AG04450 (cell line): ENCODE data around the gene SCN2A. TPM values are rescaled to one million over a fixed set of nuclear protein-coding genes. Genes with fewer than 3 reads are reported as not detected.

Experiments used
- CTCF ChIA-PET: fragments of 300-600, 350-600 bp; formaldehyde crosslinking; extraction: SDS; loops from one replicate; lab custom pipeline; 2022; ENCODE audit warnings: antibody characterized with exemption, inconsistent platforms; lab: Charles Lee
- POLR2A ChIA-PET: fragments of 350-600 bp; formaldehyde crosslinking; extraction: SDS; loops from one replicate; lab custom pipeline; 2021; ENCODE audit warnings: antibody characterized with exemption, inconsistent platforms; lab: Yijun Ruan, JAX
- DNase-seq: peaks from one replicate; pipeline ENCODE4 v3.0.0-alpha.2; 2011; ENCODE audit warnings: low read depth, low spot score
- H3K27ac ChIP-seq: one replicate; pipeline ENCODE4 v1.5.1; 2012; ENCODE audit warnings: low read depth, low read length, control low read depth
- H3K27me3 ChIP-seq: one replicate; pipeline ENCODE4 v1.6.0; 2012; ENCODE audit warnings: low read length; ENCODE audit not compliant: control insufficient read depth, insufficient read depth
- H3K4me3 ChIP-seq: 2 replicates; pipeline ENCODE4 v1.5.1; 2011; ENCODE audit warnings: mild to moderate bottlenecking, low read depth, low read length, control low read depth
- H3K9me3 ChIP-seq: 2 replicates; pipeline ENCODE4 v1.5.1; 2012; ENCODE audit warnings: low read length; ENCODE audit not compliant: control insufficient read depth, insufficient read depth
- CTCF ChIP-seq: IDR thresholded peaks from 2 replicates; pipeline ENCODE4 v1.5.1; 2011; ENCODE audit warnings: low read depth, low read length, control low read depth, inconsistent platforms
- polyA plus RNA-seq: library from polyadenylated mRNA; depleted of rRNA; stranded (reverse); fragments of >200 nt; gene quantifications from 2 replicates; pipeline ENCODE4 v1.2.3, GENCODE V29; 2011

The SCN2A gene
- polyA plus RNA-seq, 1 experiment = 2.5 TPM

- Histone ChIP-seq H3K4me3 (no peak overlapping the region), H3K9me3 (no peaks in the 10 kb centered on the region), H3K27ac (no peak overlapping the region), H3K27me3 (no peaks in the 10 kb centered on the region)
- TF ChIP-seq CTCF = no peak
- POLR2A ChIA-PET = no interaction called here
- CTCF ChIA-PET = interaction anchor here (1.0 kb wide), 1 partner anchor 464 kb away, joined by 5 read pairs; no protein-coding TSS in a partner anchor
- DNase-seq = no peak
These were observed 171.1 kb downstream of the SCN2A start for GRCh38 chr2:165410276-165410675.

DNA sequence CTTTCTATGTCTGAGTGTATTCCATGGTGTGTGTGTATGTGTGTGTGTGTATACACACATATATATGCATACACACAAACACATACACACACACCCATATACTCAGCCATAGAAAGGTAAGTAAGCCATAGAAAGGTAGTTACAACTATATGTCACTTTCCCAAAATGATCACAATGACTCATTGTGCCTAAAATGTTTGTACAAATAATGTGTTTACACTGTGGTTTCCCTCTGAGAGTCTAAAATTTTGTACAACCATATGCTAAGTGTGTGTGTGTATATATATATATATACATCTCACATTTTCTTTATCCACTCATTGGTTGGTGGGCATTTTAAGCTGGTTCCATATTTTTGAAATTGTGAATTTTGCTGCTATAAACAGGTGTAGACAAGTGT is 175.0 kb downstream of the SCN2A start:
- Histone ChIP-seq H3K4me3 (no peak overlapping the region), H3K27ac (no peak overlapping the region), H3K27me3 (no peaks in the 10 kb centered on the region), H3K9me3 (no peaks in the 10 kb centered on the region)
- ChIA-PET POLR2A (no interaction called here), CTCF (interaction anchor here (1.3 kb wide), 1 partner anchor 460 kb away, joined by 6 read pairs; no protein-coding TSS in a partner anchor)
- DNase-seq = no peak
- TF ChIP-seq CTCF = no peak

DNA sequence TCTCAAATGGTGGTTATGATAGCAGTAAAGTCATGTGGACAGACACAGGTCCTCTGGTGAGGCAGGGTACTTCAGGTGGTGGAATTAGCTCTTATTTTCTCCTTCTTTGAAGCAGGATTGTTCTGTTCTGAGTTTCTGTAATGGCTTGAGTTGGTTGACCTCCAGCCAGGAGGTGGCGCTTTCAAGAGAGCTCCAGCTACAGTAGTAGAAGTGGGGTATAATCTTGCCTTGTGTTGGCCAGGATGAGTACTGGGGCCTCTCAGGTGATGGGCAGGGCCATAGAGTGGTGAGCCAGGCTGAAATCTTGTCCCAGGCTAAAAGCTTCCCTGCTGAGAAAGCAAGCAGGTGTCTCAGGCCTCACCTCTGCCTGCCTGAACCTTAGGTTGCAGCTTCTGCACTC is 177.8 kb downstream of the SCN2A start:
- no peaks in the 10 kb centered on the region for H3K9me3 ChIP-seq
- H3K27ac ChIP-seq = no peak overlapping the region
- ChIA-PET POLR2A (no interaction called here), CTCF (no interaction called here)
- TF ChIP-seq CTCF = no peak
- no peaks in the 10 kb centered on the region for H3K27me3 ChIP-seq
- DNase-seq = no peak
- no peak overlapping the region for H3K4me3 ChIP-seq

- DNase-seq = no peak
- CTCF ChIA-PET = interaction anchor here (0.6 kb wide), 2 partner anchors 114 to 427 kb away, joined by 3 to 4 read pairs; no protein-coding TSS in a partner anchor
- no peak for TF ChIP-seq CTCF
- POLR2A ChIA-PET = no interaction called here
- no peak overlapping the region for H3K4me3 ChIP-seq
- H3K27me3 ChIP-seq = no peaks in the 10 kb centered on the region
- H3K27ac ChIP-seq = no peak overlapping the region
- H3K9me3 ChIP-seq = no peaks in the 10 kb centered on the region
These were observed 181.0 kb downstream of the SCN2A start for GRCh38 chr2:165420231-165420630.

GRCh38 chr2:165423081-165423480 is 183.9 kb downstream of the SCN2A start:
- CTCF ChIA-PET = no interaction called here
- no peak for DNase-seq
- Histone ChIP-seq H3K9me3 (peaks cover 4% of the 10 kb centered on the region; the same call in 1 of the 2 replicates), H3K4me3 (no peak overlapping the region), H3K27me3 (no peaks in the 10 kb centered on the region), H3K27ac (no peak overlapping the region)
- no peak for TF ChIP-seq CTCF
- POLR2A ChIA-PET = no interaction called here
